ENCODE data around the gene UVRAG.

DNA sequence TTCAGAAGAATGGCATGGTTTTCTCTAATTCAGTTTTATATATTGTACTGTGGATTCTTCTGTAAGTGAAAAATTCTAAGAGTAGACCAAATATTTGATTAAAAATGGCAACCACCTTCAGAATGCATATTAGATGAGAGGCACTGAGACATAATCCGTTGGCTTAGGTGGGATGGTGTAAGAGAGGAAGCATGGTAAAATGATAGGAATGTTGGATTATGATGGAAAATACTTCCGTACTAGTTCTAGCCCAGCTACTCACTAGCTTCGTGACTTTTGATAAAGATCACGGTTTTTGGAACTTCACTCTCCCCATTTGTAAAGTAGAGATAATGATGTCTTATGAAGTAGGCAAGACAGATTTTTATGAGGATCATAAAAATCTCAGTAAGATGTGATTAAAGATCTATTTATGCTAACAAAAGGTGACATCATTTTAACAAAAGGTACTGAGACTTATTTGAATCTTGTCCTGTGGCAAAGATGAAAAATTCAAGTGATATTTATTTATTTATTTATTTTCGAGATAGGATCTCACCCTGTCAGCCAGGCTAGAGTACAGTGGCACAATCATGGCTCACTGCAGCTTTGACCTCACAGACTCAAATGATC, 37.5 kb downstream of the UVRAG start:
- no peak for TF ChIP-seq POLR2A (IDR thresholded peaks at IDR 0.05)
- no peak for TF ChIP-seq CTCF (IDR thresholded peaks at IDR 0.05 in 4 of 5, conservative IDR thresholded peaks at IDR 0.05 in 1 of 5)

All from gastrocnemius medialis (tissue), 4 donors.